GM06990 (cell line): ENCODE measurements around the gene RASSF3.
"Not testable (repeated sequence)": the region's sequence is repeated elsewhere in the genome, so short reads cannot be mapped to it uniquely, and the experiment has no call there.

ENCODE experiments used
- DNase-seq: peaks from one replicate; pipeline ENCODE4 v3.0.0-alpha.2; 2011; ENCODE audit not compliant: insufficient read length; ENCODE audit errors: extremely low read depth
- H3K27me3 ChIP-seq: replicated peaks from 2 replicates; pipeline ENCODE4 v1.6.0; 2011; ENCODE audit warnings: low read length; ENCODE audit not compliant: control insufficient read depth, insufficient read depth
- H3K36me3 ChIP-seq: 2 replicates; pipeline ENCODE4 v1.5.1; 2011; ENCODE audit warnings: low read length; ENCODE audit not compliant: control insufficient read depth, insufficient read depth
- H3K4me3 ChIP-seq: replicated peaks from 2 replicates; pipeline ENCODE4 v1.5.1; 2011; ENCODE audit warnings: low read depth, mild to moderate bottlenecking, control low read depth, low read length
- TF ChIP-seq, protein P1 (sequence below): IDR thresholded peaks from 2 replicates; pipeline ENCODE4 v1.5.1; 2011; ENCODE audit warnings: low read length, control low read depth, mild to moderate bottlenecking, inconsistent platforms; ENCODE audit not compliant: insufficient read depth, poor library complexity, severe bottlenecking

The RASSF3 gene

DNA sequence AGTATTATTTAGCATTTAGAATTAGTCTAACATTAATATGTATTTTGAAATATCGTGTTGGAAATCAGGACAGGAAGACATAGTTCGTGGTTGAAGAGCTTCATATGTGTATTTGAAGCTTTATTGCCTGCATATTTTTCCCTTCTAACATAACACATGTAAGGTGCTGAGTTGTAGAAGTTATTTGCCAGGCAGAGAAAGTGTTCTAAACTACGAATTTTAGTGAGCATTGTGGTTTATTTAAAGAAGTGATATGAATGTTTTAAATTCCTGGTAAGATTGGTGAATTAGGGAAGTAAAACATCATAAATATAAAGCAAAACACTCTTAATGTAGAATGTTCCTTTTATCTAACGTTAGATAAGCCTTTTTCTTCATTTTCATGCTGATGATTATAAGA is 2.5 kb downstream of the RASSF3 start:
- Histone ChIP-seq H3K4me3 (peak overlapping the region; percentile 84), H3K36me3 (no peaks in the 10 kb centered on the region), H3K27me3 (no peaks in the 10 kb centered on the region)
- TF ChIP-seq, protein P1, sequence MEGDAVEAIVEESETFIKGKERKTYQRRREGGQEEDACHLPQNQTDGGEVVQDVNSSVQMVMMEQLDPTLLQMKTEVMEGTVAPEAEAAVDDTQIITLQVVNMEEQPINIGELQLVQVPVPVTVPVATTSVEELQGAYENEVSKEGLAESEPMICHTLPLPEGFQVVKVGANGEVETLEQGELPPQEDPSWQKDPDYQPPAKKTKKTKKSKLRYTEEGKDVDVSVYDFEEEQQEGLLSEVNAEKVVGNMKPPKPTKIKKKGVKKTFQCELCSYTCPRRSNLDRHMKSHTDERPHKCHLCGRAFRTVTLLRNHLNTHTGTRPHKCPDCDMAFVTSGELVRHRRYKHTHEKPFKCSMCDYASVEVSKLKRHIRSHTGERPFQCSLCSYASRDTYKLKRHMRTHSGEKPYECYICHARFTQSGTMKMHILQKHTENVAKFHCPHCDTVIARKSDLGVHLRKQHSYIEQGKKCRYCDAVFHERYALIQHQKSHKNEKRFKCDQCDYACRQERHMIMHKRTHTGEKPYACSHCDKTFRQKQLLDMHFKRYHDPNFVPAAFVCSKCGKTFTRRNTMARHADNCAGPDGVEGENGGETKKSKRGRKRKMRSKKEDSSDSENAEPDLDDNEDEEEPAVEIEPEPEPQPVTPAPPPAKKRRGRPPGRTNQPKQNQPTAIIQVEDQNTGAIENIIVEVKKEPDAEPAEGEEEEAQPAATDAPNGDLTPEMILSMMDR, result no peak
- DNase-seq, result no peak

DNA sequence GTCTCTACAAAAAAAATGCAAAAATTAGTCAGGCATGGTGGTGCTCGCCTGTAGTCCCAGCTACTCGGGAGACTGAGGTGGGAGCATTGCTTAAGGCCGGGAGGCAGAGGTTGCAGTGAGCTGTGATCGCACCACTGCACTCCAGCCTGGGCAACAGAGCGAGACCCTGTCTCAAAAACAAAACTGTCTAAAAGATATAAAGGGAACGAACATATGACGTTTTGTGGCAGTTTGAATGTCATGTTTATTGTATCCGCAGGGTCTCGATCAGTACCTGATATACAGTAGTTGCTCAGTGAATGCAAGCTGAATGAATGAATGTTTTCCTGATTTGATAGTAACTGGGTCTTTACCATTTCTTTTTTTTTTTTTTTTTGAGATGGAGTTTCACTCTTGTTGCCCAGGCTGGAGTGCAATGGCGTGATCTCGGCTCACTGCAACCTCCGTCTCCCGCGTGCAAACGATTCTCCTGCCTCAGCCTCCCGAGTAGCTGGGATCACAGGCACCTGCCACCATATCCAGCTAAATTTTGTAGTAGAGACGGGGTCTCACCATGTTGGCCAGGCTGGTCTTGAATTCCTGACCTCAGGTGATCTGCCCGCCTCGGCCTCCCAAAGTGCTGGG is 3.6 kb downstream of the RASSF3 start:
- not testable (repeated sequence) for H3K27me3 ChIP-seq, H3K36me3 ChIP-seq
- peak; percentile 62 for DNase-seq
- peak overlapping the region; percentile 84 for H3K4me3 ChIP-seq

DNA sequence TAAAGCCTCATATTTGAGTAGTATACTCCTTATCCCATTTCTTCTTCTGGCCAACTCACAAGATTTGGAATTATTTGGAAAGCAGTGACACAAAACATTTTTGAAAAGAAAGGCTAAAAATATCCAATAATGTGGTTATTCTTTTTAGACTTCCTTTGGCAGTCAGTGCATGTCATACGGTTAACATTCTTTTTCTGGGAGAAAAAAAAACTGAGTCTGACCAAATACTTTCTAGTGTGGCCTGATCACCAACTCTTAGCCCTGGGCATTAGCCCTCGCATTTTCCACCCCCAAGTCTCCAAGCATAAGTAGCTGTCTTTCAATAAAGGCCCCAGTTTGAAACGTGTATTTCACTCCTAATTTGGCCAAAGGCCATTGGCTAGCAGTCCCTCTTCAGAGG is 5.9 kb downstream of the RASSF3 start:
- H3K4me3 ChIP-seq, result no peak overlapping the region
- H3K27me3 ChIP-seq, result no peaks in the 10 kb centered on the region
- TF ChIP-seq, protein P1, result no peak

DNA sequence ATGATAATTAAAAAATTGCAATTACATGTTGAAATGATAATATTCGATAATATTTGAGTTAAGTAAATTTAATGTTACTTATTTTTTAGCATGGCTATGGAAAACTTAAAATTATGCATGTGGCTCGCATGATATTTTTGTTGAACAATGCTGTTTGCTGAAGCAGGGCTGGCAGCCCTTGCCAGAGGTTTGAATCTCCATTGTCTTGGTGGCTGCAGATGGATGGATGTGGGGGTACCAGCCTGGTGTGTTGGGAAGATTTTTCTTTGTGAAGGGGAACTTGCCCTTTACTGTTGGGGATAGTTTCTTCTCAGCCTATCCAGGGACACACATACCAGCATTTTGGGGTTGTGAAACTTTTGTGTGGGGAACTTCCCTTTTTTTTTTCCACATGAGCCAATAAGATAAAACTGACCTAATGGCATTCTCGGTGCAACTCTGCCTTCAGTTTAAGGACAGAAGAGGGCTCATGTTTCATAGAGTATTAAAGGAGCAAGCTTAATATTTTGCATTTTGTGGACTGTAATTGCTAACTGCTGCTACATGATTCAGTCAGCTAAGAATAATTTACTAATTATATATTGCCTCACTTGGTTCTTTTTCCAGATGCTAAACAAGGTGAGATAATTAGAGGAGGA is 8.8 kb downstream of the RASSF3 start:
- TF ChIP-seq, protein P1, result no peak
- H3K36me3 ChIP-seq, result no peaks in the 10 kb centered on the region
- peak; percentile 58 for DNase-seq
- peak overlapping the region; percentile 38 for H3K4me3 ChIP-seq
- H3K27me3 ChIP-seq, result no peaks in the 10 kb centered on the region

More for the DNA sequence above, 5.9 kb downstream of the RASSF3 start:
- DNase-seq, result no peak
- no peaks in the 10 kb centered on the region for H3K36me3 ChIP-seq

DNA sequence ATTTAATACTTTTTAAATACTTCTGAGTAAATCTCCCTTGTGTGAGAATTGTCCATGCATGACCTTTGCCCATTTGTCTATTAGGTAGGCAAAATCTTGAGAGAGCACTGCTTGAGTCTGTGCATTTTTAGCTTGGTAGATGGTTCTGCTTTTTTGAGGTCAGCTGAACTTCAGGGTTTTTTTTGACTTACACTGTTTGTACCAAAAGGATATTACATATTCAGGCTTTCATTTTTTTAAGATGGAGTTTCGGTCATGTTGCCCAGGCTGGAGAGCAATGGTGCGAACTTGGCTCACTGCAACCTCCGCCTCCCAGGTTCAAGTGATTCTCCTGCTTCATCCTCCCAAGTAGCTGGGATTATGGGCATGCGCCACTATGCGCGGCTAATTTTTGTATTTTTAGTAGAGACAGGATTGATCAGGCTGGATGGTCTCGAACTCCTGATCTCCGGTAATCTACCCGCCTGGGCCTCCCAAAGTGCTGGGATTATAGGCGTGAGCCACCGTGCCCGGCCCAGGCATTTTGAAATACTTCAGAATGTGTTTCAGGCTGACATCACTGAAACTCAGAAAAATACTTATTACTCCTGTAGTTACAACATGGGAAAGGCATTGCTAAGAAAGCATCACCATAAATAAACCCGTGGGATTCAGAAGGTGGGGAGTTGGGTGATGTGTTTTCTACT is 11.1 kb downstream of the RASSF3 start:
- TF ChIP-seq, protein P1, result no peak
- no peaks in the 10 kb centered on the region for H3K36me3 ChIP-seq
- H3K27me3 ChIP-seq, result no peaks in the 10 kb centered on the region
- DNase-seq, result peak; percentile 62
- H3K4me3 ChIP-seq, result peak overlapping the region; percentile 25

DNA sequence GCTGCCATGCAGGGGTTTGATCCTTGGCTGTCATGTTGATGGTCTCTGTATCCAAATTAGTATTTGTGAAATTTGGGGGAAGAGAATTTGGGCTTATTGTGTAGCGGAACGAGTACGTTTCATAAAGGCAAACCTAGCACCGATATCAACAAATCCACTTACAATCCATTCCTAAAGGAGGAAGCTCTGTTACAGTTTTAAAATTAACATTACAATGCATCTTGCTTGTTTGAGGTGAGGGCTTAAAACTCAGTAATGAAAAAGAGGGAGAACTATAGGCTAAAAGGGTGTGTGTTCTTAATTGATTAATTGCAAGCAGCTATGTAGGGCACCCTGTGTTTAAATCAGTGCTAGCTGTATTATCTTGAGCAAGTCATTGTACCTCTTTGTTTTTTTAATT is 13.7 kb downstream of the RASSF3 start:
- Histone ChIP-seq H3K4me3 (no peak overlapping the region), H3K36me3 (peaks cover under 1% of the 10 kb centered on the region; the same call in 1 of the 2 replicates), H3K27me3 (no peaks in the 10 kb centered on the region)
- TF ChIP-seq, protein P1, result no peak
- no peak for DNase-seq
